HUES6 (cell line): ENCODE measurements around the gene EFNA5.

Experiments used
- H3K27ac ChIP-seq: 2 replicates; pipeline ENCODE4 v1.7.0; 2013; ENCODE audit warnings: low read depth, mild to moderate bottlenecking, low read length, inconsistent platforms
- H3K27me3 ChIP-seq: 2 replicates; pipeline ENCODE4 v1.6.1; 2013; ENCODE audit warnings: low read length; ENCODE audit not compliant: control insufficient read depth, insufficient read depth
- H3K36me3 ChIP-seq: 2 replicates; pipeline ENCODE4 v1.6.1; 2013; ENCODE audit warnings: low read length; ENCODE audit not compliant: control insufficient read depth, insufficient read depth
- H3K4me1 ChIP-seq: 2 replicates; pipeline ENCODE4 v1.6.1; 2013; ENCODE audit warnings: low read length; ENCODE audit not compliant: control insufficient read depth, insufficient read depth
- H3K4me3 ChIP-seq: 2 replicates; pipeline ENCODE4 v1.5.1; 2013; ENCODE audit warnings: low read depth, low read length
- H3K9ac ChIP-seq: one replicate; pipeline ENCODE4 v1.6.1; 2013; ENCODE audit warnings: mild to moderate bottlenecking, low read length
- H3K9me3 ChIP-seq: 2 replicates; pipeline ENCODE4 v1.6.1; 2013; ENCODE audit warnings: low read depth, low read length; ENCODE audit not compliant: control insufficient read depth, insufficient read depth

Gene EFNA5

GRCh38 chr5:107341376-107342084, 329.2 kb downstream of the EFNA5 start:
- Histone ChIP-seq H3K36me3 (no peaks in the 10 kb centered on the region), H3K9ac (no peak overlapping the region), H3K27ac (no peak overlapping the region), H3K4me3 (no peak overlapping the region), H3K27me3 (no peaks in the 10 kb centered on the region), H3K4me1 (peaks cover 6% of the 10 kb centered on the region; the same call in 1 of the 2 replicates), H3K9me3 (peaks cover 15% of the 10 kb centered on the region)

- Histone ChIP-seq H3K27ac (no peak overlapping the region), H3K27me3 (no peaks in the 10 kb centered on the region), H3K4me3 (no peak overlapping the region), H3K4me1 (peaks cover 6% of the 10 kb centered on the region; the same call in 1 of the 2 replicates), H3K9me3 (peaks cover 6% of the 10 kb centered on the region; the same call in 1 of the 2 replicates), H3K36me3 (no peaks in the 10 kb centered on the region), H3K9ac (no peak overlapping the region)
Observed at GRCh38 chr5:107340631-107341030, 330.1 kb downstream of the EFNA5 start.

- H3K36me3 ChIP-seq = no peaks in the 10 kb centered on the region
- no peaks in the 10 kb centered on the region for H3K27me3 ChIP-seq
- H3K9ac ChIP-seq = no peak overlapping the region
- no peaks in the 10 kb centered on the region for H3K9me3 ChIP-seq
- H3K27ac ChIP-seq = no peak overlapping the region
- H3K4me1 ChIP-seq = peaks cover 6% of the 10 kb centered on the region; the same call in 1 of the 2 replicates
- no peak overlapping the region for H3K4me3 ChIP-seq
Observed at GRCh38 chr5:107338335-107338734, 332.4 kb downstream of the EFNA5 start.

GRCh38 chr5:107337281-107337680, 333.5 kb downstream of the EFNA5 start:
- H3K4me1 ChIP-seq = no peaks in the 10 kb centered on the region
- no peaks in the 10 kb centered on the region for H3K36me3 ChIP-seq
- H3K27ac ChIP-seq = no peak overlapping the region
- H3K27me3 ChIP-seq = no peaks in the 10 kb centered on the region
- no peaks in the 10 kb centered on the region for H3K9me3 ChIP-seq
- H3K9ac ChIP-seq = no peak overlapping the region
- no peak overlapping the region for H3K4me3 ChIP-seq

GRCh38 chr5:107331882-107332281, 338.9 kb downstream of the EFNA5 start:
- Histone ChIP-seq H3K27me3 (no peaks in the 10 kb centered on the region), H3K4me1 (no peaks in the 10 kb centered on the region), H3K9me3 (no peaks in the 10 kb centered on the region), H3K9ac (no peak overlapping the region), H3K36me3 (no peaks in the 10 kb centered on the region), H3K4me3 (no peak overlapping the region), H3K27ac (no peak overlapping the region)

GRCh38 chr5:107331312-107331711, 339.4 kb downstream of the EFNA5 start:
- Histone ChIP-seq H3K4me3 (no peak overlapping the region), H3K4me1 (no peaks in the 10 kb centered on the region), H3K27me3 (no peaks in the 10 kb centered on the region), H3K9me3 (no peaks in the 10 kb centered on the region), H3K27ac (no peak overlapping the region), H3K36me3 (no peaks in the 10 kb centered on the region), H3K9ac (no peak overlapping the region)

- Histone ChIP-seq H3K36me3 (no peaks in the 10 kb centered on the region), H3K9ac (no peak overlapping the region), H3K9me3 (no peaks in the 10 kb centered on the region), H3K27ac (no peak overlapping the region), H3K4me3 (no peak overlapping the region), H3K27me3 (no peaks in the 10 kb centered on the region), H3K4me1 (no peaks in the 10 kb centered on the region)
Observed at GRCh38 chr5:107330903-107331302, 339.8 kb downstream of the EFNA5 start.

GRCh38 chr5:107329850-107330249, 340.9 kb downstream of the EFNA5 start:
- H3K27ac ChIP-seq = no peak overlapping the region
- no peaks in the 10 kb centered on the region for H3K27me3 ChIP-seq
- no peak overlapping the region for H3K4me3 ChIP-seq
- no peaks in the 10 kb centered on the region for H3K36me3 ChIP-seq
- H3K9me3 ChIP-seq = no peaks in the 10 kb centered on the region
- H3K4me1 ChIP-seq = no peaks in the 10 kb centered on the region
- H3K9ac ChIP-seq = no peak overlapping the region
